IMR-90 (cell line): ENCODE results near the gene SH3GL2.

Experiments
- CTCF ChIP-seq: conservative IDR thresholded peaks from 2 replicates; pipeline ENCODE4 v1.5.1; 2012; ENCODE audit warnings: mild to moderate bottlenecking, low read depth, low read length, improper control_type of control experiment
- FOS ChIP-seq: fragments of 150-350 bp; IDR thresholded peaks from 2 replicates; pipeline ENCODE4 v1.6.1; 2016; ENCODE audit warnings: low read depth, low read length

DNA sequence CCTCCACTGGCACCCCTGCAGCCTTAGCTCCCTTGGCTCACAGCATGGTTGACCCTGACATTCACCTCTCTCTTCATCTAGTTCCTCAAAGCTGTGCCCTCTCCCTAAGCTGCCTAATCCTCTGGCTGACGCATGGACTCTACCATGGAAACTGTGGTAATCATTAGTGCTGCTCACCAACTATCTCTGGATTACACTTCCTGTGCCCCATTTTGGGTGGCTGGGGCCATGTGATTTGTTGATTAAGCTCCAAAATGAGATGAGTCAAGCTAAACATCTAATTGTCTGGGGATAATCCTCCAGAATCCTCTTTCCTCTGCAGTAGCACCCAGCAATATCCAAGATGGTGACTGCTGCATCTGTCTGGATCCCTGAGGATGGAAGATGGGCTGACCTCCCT, 264.4 kb downstream of the SH3GL2 start:
- TF ChIP-seq FOS (no peak), CTCF (no peak)
